HepG2 (cell line): ENCODE measurements around the gene FGF19. TPM values are rescaled to one million over a fixed set of nuclear protein-coding genes. Genes with fewer than 3 reads are reported as not detected.

Source experiments
- ASH2L ChIP-seq: fragments of 300-600, 200-600 bp; sonication (generic); IDR thresholded peaks from 2 replicates; pipeline ENCODE4 v1.7.0; 2017; ENCODE audit warnings: low read depth, mild to moderate bottlenecking, moderate library complexity, mixed read lengths, low read length; ENCODE audit not compliant: insufficient read length
- FOXJ3 ChIP-seq: sonication (generic); formaldehyde crosslinking; IDR thresholded peaks from 2 replicates; pipeline ENCODE4 v1.4.0; 2020; ENCODE audit warnings: missing genetic modification reagents, mild to moderate bottlenecking, borderline replicate concordance
- GATAD2A ChIP-seq: IDR thresholded peaks from 2 replicates; pipeline ENCODE4 v1.6.1; 2016
- GTF3A ChIP-seq: sonication (generic); formaldehyde crosslinking; conservative IDR thresholded peaks from 2 replicates; pipeline ENCODE4 v1.4.0; 2020; ENCODE audit warnings: mild to moderate bottlenecking, missing genetic modification reagents
- HOXD1 ChIP-seq: sonication (generic); formaldehyde crosslinking; IDR thresholded peaks from 2 replicates; pipeline ENCODE4 v1.5.0; 2020; ENCODE audit warnings: missing genetic modification reagents
- KLF6 ChIP-seq: IDR thresholded peaks from 2 replicates; pipeline ENCODE4 v1.8.0; 2016; ENCODE audit warnings: missing biosample characterization, missing genetic modification reagents
- KMT2A ChIP-seq: sonication (generic); formaldehyde crosslinking; IDR thresholded peaks from 2 replicates; pipeline ENCODE4 v1.4.0; 2020; ENCODE audit warnings: missing genetic modification reagents
- PAF1 ChIP-seq: IDR thresholded peaks from 2 replicates; pipeline ENCODE4 v1.6.1; 2016; ENCODE audit warnings: missing genetic modification reagents, missing compliant biosample characterization
- PITX1 ChIP-seq: sonication (generic); formaldehyde crosslinking; IDR thresholded peaks from 2 replicates; pipeline ENCODE4 v1.5.1; 2020; ENCODE audit warnings: mild to moderate bottlenecking, missing genetic modification reagents
- RFX3 ChIP-seq: IDR thresholded peaks from 2 replicates; pipeline ENCODE4 v1.6.1; 2016; ENCODE audit warnings: missing biosample characterization, missing genetic modification reagents
- ZKSCAN1 ChIP-seq: fragments of 150-350 bp; IDR thresholded peaks from 2 replicates; pipeline ENCODE4 v1.6.1; 2014; ENCODE audit warnings: low read length
- ZNF331 ChIP-seq: sonication (generic); formaldehyde crosslinking; IDR thresholded peaks from 2 replicates; pipeline ENCODE4 v1.4.0; 2020; ENCODE audit warnings: missing genetic modification reagents
- ZNF530 ChIP-seq: sonication (generic); formaldehyde crosslinking; IDR thresholded peaks from 2 replicates; pipeline ENCODE4 v1.5.0; 2020; ENCODE audit warnings: low read depth, mild to moderate bottlenecking, missing genetic modification reagents
- ZNF557 ChIP-seq: sonication (generic); formaldehyde crosslinking; IDR thresholded peaks from 2 replicates; pipeline ENCODE4 v1.4.0; 2020; ENCODE audit warnings: missing genetic modification reagents
- ZNF670 ChIP-seq: sonication (generic); formaldehyde crosslinking; IDR thresholded peaks from 2 replicates; pipeline ENCODE4 v1.8.0; 2022; ENCODE audit warnings: mild to moderate bottlenecking, missing genetic modification reagents, borderline replicate concordance
- ZNF703 ChIP-seq: sonication (generic); formaldehyde crosslinking; IDR thresholded peaks from 2 replicates; pipeline ENCODE4 v1.5.1; 2020; ENCODE audit warnings: missing genetic modification reagents, mild to moderate bottlenecking, moderate library complexity, borderline replicate concordance
- polyA plus RNA-seq, 8 experiments: library from polyadenylated mRNA; depleted of rRNA in 3 of 8; stranded (reverse) in 7 of 8; unstranded in 1 of 8; fragments of >200 nt; fragmentation: Illumina TruSeq in 4 of 8; extraction: Trizol in 4 of 8; gene quantifications; 2 replicates each; pipeline versions ENCODE4 v1.2.1 to v1.2.3, GENCODE V29; 2011 to 2016; ENCODE audit warnings: low read depth in 4 of 8, missing spikeins in 1 of 8, mixed read lengths in 1 of 8; ENCODE audit not compliant: insufficient read depth in 1 of 8
- total RNA-seq, 5 experiments: library from RNA; depleted of rRNA; stranded (reverse); fragments of >200 nt; fragmentation: Illumina TruSeq; extraction: Trizol; gene quantifications; 2 replicates each; pipeline ENCODE4 v1.2.3, GENCODE V29; 2016; ENCODE audit warnings: low read depth in 1 of 5
- TF ChIP-seq, protein P1 (sequence below): sonication (generic); formaldehyde crosslinking; IDR thresholded peaks from 2 replicates; pipeline ENCODE4 v1.4.0; 2020; ENCODE audit warnings: missing genetic modification reagents
- TF ChIP-seq, protein P2 (sequence below), 2 experiments: sonication (generic) in 1 of 2; formaldehyde crosslinking in 1 of 2; IDR thresholded peaks; 2 replicates each; pipeline versions ENCODE4 v1.4.0 to v1.6.1; 2016 to 2020; ENCODE audit warnings: borderline replicate concordance in 1 of 2, low read depth in 1 of 2, mild to moderate bottlenecking in 1 of 2, missing genetic modification reagents in 1 of 2
- TF ChIP-seq, protein P3 (sequence below): sonication (generic); formaldehyde crosslinking; IDR thresholded peaks from 2 replicates; pipeline ENCODE4 v1.4.0; 2020; ENCODE audit warnings: mild to moderate bottlenecking, missing genetic modification reagents, borderline replicate concordance

FGF19 gene
- total and polyA plus RNA-seq, 2 of the 13 experiments (the other 11 are each of a cell fraction or from before 2014, with no cell fraction given) = 0.07 TPM; not detected in 1

DNA sequence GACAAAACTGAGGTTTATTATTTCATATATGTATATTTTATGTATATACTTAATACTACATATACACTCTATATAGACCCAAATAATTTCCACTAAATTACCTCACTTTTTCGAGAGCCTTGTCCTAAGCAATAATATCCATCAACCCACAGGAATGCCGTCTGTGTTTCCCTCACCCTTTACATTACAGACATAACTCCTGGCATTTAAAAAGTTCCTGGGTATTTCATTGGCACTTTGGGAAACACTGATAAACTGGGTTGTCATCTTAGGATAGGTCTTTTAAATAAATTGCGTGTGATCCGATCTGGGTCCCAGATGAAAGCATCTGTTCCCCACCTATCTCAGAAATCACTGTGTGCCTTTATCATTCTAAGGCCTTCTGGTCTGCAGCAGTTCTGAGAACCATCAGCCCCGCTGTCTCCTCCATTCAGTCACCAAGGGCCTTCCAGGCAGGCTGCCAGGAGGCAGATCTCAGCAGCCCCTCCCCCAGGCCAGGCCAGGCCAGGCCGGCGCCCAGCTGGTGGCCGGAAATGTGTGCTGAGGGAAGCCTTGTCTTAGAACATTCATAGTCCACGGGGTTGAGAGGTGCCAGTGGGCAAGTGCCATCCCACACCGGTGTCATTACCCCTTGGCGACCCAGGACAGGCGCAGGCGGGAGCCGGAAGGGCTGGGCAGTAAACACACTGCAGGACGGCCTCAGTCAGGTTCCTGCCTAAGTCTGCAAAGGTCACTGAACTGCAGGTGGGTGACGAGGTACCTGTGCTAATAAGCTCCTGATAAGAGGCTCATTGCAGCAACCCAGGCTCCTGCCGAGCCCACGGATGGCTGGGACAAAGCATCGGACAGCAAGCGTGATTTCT, 3.3 kb downstream of the FGF19 start (continued):
- TF ChIP-seq, protein P1, sequence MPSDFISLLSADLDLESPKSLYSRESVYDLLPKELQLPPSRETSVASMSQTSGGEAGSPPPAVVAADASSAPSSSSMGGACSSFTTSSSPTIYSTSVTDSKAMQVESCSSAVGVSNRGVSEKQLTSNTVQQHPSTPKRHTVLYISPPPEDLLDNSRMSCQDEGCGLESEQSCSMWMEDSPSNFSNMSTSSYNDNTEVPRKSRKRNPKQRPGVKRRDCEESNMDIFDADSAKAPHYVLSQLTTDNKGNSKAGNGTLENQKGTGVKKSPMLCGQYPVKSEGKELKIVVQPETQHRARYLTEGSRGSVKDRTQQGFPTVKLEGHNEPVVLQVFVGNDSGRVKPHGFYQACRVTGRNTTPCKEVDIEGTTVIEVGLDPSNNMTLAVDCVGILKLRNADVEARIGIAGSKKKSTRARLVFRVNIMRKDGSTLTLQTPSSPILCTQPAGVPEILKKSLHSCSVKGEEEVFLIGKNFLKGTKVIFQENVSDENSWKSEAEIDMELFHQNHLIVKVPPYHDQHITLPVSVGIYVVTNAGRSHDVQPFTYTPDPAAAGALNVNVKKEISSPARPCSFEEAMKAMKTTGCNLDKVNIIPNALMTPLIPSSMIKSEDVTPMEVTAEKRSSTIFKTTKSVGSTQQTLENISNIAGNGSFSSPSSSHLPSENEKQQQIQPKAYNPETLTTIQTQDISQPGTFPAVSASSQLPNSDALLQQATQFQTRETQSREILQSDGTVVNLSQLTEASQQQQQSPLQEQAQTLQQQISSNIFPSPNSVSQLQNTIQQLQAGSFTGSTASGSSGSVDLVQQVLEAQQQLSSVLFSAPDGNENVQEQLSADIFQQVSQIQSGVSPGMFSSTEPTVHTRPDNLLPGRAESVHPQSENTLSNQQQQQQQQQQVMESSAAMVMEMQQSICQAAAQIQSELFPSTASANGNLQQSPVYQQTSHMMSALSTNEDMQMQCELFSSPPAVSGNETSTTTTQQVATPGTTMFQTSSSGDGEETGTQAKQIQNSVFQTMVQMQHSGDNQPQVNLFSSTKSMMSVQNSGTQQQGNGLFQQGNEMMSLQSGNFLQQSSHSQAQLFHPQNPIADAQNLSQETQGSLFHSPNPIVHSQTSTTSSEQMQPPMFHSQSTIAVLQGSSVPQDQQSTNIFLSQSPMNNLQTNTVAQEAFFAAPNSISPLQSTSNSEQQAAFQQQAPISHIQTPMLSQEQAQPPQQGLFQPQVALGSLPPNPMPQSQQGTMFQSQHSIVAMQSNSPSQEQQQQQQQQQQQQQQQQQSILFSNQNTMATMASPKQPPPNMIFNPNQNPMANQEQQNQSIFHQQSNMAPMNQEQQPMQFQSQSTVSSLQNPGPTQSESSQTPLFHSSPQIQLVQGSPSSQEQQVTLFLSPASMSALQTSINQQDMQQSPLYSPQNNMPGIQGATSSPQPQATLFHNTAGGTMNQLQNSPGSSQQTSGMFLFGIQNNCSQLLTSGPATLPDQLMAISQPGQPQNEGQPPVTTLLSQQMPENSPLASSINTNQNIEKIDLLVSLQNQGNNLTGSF = no peak
- TF ChIP-seq GTF3A (CRISPR knock-in tag) = no peak
- TF ChIP-seq, protein P2, sequence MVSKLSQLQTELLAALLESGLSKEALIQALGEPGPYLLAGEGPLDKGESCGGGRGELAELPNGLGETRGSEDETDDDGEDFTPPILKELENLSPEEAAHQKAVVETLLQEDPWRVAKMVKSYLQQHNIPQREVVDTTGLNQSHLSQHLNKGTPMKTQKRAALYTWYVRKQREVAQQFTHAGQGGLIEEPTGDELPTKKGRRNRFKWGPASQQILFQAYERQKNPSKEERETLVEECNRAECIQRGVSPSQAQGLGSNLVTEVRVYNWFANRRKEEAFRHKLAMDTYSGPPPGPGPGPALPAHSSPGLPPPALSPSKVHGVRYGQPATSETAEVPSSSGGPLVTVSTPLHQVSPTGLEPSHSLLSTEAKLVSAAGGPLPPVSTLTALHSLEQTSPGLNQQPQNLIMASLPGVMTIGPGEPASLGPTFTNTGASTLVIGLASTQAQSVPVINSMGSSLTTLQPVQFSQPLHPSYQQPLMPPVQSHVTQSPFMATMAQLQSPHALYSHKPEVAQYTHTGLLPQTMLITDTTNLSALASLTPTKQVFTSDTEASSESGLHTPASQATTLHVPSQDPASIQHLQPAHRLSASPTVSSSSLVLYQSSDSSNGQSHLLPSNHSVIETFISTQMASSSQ (IDR thresholded peaks at IDR 0.05; ENCODE audit: low read depth) = no peak
- TF ChIP-seq, protein P2 (CRISPR knock-in tag; IDR thresholded peaks at IDR 0.05; ENCODE audit: borderline replicate concordance) = no peak
- no peak for TF ChIP-seq ZKSCAN1
- TF ChIP-seq ASH2L = no peak
- TF ChIP-seq ZNF530 = no peak
- TF ChIP-seq HOXD1 (CRISPR knock-in tag) = no peak
- no peak for TF ChIP-seq ZNF557 (CRISPR knock-in tag)
- no peak for TF ChIP-seq ZNF670 (CRISPR knock-in tag)
- TF ChIP-seq ZNF331 = 0 out of 2 replicates have a peak, but pooled peaks have one; percentile 42
- TF ChIP-seq KLF6 (CRISPR knock-in tag) = no peak
- no peak; the same call in 1 of the 2 replicates for TF ChIP-seq PITX1
- TF ChIP-seq, protein P3, sequence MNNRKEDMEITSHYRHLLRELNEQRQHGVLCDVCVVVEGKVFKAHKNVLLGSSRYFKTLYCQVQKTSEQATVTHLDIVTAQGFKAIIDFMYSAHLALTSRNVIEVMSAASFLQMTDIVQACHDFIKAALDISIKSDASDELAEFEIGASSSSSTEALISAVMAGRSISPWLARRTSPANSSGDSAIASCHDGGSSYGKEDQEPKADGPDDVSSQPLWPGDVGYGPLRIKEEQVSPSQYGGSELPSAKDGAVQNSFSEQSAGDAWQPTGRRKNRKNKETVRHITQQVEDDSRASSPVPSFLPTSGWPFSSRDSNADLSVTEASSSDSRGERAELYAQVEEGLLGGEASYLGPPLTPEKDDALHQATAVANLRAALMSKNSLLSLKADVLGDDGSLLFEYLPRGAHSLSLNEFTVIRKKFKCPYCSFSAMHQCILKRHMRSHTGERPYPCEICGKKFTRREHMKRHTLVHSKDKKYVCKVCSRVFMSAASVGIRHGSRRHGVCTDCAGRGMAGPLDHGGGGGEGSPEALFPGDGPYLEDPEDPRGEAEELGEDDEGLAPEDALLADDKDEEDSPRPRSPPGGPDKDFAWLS (CRISPR knock-in tag) = no peak
- no peak for TF ChIP-seq ZNF703 (CRISPR knock-in tag)
- TF ChIP-seq FOXJ3 = peak; percentile 65; the same call in 1 of the 2 replicates
- TF ChIP-seq PAF1 (CRISPR knock-in tag) = no peak
- peak; percentile 82 for TF ChIP-seq GATAD2A (CRISPR knock-in tag)
- no peak for TF ChIP-seq RFX3 (CRISPR knock-in tag)
- TF ChIP-seq KMT2A = no peak
